HuH-7.5 (cell line): ENCODE data around the gene MT4.

Source experiments
- DNase-seq: peaks from one replicate; pipeline ENCODE4 v3.0.0; 2011; ENCODE audit warnings: low spot score

Gene MT4

DNA sequence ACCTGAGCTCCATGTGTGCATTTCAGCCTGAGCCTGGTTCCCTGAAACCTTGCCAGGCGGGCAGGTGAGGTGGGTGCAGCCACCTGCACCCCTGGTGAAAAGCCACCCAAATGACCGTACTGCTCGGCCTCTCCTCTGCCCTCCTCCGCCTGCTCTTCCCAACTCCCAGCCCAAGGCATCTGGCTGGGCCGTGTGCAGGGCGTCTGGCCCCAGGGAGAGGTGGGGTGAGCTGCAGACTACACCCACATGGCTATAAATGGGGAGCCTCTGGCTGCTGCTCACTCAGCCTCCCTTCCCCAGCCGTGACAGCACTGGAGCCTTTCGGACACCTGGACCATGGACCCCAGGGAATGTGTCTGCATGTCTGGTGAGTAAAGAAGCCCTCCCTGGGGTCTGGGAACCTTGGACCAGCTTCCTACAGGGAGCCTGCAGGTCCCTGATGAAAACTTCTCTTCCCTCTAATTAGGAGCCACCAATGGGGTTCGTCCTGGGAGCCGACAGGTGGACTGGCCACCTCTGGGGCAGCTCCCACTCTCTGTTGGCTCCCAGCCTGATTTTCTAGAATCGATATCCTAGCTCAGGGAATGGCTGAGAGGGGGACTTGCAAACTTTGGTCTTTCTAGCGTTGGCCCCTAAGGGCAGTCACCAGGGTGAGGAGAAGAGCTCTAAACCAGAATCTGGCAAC lies at the start of gene MT4:
Gene MT4 (plus strand): TSS at position 281 of the 685 bp plus-strand sequence. CDS start 56 bp downstream, at position 337.
- no peak for DNase-seq

DNA sequence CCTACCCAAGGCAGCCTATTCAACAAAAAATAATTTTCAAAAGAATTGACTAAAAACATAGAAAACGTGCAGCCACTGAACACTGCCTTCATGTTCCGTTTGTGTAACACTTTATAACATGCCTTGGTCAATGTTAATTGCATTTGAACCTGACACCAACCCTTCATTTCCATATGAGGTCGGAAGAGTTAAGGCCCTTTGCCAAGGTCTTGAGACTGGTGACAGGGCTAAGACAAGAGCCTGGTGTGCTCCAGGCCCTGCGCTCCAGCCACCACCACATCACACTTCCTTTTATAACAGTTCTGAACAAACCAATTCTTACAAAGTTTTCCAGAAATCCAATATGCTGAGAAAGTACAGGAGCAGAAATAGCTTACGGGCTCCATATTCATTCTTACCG lies 49.2 kb upstream of the MT4 start:
- no peak for DNase-seq

DNA sequence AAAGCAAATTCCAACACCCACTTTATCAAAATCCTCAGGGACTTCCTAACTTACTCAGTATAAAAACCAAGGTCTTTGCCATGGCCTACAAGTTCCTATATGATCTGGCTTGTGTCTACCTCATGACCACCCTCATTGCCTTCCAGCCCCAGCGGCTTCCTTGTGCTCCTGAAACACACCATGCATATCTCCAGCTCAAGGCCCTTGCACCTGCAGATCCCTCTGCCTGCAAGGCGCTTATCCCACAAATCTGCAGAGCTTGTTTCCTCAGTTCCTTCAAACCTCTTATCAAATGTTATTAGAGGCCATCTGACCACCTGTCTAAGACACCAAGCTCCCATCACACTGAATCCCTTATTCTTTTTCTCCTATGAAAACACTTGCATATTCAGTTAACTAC lies 47.7 kb upstream of the MT4 start:
- no peak for DNase-seq

DNA sequence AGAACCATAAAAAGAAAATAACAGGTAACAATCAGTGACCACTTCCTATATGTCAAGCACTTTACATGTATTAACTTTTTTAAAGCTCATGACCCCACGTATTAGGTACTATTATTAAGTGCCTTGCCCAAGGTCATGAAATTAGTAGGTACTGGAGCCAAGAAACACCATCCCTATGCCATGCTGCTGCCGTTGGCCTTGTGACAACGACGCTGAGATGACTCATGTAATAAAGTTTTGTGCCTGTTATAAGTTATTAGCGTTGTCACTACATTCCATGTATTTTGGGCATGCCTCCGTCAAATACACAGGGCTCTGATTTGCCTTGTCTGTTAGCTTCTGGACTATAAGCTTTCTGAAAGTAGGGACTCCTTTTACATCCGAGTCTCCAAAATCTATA lies 46.4 kb upstream of the MT4 start:
- DNase-seq: no peak

DNA sequence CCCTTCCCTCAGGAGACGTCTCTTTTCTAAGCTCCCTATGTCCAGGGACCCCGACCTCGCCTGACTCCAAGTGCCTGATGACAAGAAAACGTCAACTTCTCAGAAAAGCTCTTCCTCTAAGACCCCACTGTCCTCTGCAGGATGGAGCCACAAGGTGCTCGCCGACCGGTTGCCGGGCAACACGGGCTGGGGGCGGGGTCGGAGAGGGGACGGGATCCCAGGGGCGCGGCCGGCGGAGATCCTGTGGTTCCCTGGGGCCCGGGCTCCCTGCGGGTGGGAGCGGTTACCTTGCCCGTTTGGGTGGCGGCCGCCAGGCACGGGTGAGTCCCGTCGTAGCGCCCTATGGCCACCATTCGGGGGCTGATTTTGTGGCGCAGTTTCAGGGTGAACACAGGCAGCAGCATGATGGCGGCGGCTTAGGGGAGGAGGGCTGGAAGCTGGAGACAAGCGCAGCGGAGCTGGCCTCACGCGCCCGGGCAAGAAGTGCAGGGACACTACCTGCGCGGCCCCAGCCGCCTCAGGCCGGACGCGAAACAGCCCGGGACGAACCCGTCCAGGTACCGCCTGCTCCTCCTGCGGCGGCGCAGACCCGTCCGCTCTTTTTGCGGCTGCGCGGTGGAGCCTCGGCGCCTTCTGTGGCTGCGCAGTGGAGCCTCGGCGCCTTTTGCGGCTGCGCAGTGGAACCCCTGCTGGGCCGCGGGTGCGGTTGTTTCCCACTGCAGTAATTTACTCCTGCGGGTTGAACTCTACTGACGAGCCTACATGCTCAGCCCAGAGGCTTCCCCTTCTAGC lies 45.2 kb upstream of the MT4 start, which contains the start of gene BBS2:
Gene BBS2 (minus strand): TSS at position 566 of the 792 bp plus-strand sequence. CDS start 162 bp downstream, at position 404.
- DNase-seq: peak; percentile 79

DNA sequence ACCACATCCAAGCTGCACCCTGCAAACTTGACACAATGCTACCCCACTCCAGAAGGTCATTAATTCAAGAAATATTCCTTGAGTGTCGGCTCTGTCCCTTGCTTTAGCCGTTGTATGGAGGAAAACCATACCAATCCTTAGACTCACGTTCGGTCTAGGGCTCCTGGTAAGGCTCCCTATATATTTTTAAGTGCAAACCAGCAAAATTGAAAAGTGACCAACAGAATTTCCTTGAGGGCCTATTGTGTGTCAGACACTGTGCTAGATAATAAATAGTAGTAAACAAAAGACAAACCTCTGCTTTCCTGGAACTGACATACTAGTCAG lies 44.7 kb upstream of the MT4 start:
- DNase-seq: no peak

DNA sequence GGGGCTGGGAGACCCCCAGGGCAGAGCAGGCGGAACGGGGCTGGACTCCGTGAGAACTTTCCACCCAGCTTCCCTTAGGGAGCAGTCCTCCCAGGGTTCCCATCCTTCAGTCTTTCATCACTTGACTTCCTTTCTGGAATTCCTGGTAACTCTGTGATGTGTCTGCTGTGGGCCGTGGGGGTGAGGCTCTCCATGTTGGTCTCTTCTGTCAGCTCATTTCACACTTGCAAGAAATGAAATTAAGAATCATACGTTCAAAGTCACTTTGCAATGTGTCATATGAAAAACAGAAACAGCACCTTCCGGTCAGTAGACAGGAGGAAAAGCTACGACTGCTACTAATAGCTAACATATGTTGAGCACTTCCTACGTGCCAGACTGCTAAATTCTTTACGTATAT lies 39.6 kb upstream of the MT4 start:
- no peak for DNase-seq

DNA sequence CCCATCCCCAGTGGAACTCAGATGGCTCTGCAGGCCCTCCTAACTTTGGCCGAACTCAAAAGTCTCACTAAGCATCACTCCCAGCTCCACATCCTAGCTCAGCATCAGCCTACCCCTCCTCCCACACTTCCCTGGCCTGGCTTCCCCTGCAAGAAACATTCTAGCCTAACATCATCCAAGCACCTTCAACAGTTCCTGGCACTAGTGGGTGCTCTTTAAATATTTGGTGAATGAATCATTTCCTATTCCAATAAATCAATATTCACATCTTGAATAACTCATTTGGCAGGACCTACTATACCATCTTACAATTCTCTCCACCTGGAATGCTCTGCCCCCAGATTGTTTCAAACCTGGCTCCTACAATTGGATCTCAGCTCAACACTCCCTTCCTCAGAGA lies 34.0 kb upstream of the MT4 start:
- no peak for DNase-seq

DNA sequence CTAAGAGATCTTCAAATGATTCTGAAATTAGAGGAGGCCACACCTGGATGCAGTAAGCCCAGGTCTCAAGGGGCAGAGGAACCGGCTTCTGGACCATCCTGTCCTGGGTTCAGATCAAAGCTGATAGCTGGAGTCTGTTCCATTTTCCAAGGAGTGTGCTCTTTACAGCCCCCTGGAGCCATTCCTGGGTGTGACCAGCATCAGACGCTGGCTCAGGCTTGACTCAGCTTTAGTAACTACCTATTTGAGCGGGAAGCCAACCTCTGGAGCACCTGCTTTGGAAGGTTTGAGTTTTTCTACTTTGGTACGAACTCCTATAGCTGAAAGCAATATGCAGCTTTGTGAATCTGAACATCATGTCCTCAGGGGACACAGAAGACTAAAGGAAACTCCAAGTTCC lies 32.2 kb upstream of the MT4 start:
- DNase-seq: no peak

DNA sequence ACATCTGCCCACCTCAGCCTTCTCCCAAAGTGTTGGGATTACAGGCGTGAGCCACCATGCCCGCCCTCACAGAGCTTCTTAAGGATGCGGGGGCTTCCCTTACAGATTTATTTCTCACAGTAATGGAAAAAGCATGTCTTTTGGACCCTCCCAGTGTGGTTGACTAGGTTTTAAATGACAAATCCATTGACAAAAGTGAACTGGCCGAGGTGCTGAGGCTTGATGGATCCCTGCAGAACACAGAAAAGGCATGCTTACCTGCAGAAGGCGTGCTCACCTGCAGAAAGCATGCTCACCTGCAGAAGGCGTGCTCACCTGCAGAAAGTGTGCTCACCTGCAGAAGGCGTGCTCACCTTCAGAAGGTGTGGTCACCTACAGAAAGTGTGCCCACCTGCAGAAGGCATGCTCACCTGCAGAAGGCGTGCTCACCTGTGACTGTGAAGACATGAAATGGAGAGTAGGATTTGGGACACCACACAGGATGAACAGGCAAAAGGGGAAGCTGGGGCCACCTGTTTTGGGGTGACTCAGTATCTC lies 30.0 kb upstream of the MT4 start:
- no peak for DNase-seq

DNA sequence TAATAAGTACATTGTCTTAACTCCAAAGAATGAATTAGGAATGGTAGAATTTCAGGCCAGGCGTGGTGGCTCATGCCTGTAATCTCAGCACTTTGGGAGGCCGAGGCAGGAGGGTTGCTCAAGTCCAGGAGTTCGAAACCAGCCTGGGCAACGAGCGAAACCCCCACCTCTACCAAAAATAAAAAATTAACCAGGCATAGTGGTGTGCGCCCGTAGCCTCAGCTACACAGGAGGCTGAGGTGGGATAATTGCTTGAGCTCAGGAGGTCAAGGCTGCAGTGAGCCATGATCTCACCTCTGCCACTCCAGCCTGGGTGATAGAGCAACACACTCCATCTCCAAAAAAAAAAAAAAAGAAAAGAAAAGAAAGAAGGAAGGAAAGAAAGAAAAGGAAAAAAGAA lies 26.5 kb upstream of the MT4 start:
- DNase-seq: no peak

DNA sequence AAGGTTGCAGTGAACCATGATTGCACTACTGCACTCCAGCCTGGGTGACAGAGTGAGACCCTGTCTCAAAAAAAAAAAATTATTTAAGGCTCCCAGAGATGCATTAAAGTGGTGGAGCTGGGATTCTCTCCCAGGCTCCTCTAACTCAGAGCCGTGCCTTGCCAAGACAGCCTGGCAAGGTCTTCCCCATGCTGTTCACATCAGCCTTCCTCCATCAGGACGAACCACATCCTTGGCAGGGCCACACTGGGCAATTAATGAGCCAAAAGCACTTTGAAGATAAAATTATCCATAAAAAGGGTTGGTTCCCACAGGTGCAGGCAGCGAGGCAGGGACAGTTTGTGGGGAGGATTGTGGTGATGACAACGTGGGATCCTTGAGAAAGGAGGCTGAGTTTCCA lies 25.2 kb upstream of the MT4 start:
- no peak for DNase-seq

DNA sequence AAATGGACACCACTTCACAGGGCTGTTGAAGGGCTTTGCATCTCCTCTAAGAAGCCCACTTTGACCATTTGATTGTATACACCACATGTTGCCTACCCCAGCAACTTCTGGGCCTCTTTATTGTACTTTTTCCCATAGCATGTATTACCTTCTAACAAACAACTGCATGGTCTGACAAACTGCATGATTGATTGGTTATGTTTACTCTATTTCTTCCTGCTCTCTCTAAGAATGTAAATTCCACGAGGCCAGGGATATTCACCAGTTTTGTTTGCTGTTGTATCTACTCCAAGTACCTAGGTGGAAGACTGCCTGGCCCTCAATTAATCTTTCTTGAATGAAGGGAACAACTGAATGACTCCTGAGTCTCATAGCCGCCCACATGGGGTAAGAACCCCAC lies 22.8 kb upstream of the MT4 start:
- no peak for DNase-seq

DNA sequence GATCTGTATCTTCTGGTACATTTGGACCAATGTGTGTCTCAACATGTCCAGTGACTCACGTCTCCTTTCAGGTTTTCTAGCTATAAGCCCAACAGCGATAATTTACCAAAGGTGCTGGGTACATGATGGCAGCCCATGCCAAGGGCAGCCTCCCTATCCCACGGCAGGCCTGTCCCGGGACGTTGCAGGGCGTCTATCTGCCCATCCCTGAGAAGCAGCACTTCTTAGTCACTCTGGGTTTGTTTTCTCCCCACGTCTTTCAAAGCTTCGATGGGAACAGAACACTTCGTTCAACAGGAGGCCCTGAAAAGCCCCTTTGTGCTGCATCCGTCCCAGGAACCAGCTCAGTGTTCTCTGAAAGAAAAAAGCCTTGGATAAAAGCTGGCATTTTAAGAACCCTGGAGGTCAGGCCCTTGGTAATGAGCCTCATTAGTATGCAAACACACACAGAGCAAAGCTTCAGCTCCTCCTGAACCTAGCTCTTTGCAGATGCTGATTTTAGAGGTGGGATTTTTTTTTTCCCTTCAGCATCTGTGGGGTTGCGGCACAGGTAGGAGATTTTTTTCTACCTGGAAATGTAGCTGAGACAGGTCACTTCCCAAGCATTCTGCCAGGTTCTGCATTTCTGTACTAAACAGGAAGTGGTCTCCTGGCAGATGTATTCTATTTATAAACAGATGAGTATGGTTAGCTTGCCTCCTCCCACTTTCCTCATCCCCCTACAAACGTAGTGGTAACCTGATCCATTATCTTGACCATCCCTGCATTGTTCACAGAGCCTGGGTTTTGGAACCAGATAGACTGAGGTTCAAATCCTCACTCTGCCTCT lies 17.5 kb upstream of the MT4 start:
- no peak for DNase-seq

DNA sequence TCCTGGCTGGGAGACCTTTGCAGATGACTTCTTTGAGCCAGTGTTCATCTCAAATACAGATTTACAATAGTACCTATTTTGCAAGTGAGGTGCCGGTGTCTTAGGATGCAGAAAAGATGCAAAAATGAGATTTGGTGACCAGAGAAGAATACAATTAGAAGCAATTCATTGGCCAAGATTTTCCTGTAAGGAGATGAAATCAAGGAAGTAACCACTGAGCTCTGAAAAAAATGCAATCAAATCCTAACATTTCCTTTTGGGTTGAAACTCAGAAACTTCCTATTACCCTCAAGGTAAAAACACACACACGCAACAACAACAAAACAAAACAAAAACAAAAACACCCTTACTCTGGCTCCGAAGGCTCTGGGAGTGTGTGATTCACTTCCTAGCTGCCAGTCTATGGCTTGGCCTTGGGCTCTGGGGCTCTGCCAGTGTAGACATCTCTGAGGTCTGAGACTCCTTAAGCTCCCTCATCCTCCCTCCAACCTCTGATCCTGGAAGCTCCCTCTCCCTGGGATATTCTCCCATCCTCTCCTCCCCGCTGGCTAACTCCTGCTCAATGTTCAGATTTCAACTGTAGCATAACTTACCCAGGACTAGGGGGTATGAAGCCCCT lies 16.8 kb upstream of the MT4 start:
- no peak for DNase-seq

DNA sequence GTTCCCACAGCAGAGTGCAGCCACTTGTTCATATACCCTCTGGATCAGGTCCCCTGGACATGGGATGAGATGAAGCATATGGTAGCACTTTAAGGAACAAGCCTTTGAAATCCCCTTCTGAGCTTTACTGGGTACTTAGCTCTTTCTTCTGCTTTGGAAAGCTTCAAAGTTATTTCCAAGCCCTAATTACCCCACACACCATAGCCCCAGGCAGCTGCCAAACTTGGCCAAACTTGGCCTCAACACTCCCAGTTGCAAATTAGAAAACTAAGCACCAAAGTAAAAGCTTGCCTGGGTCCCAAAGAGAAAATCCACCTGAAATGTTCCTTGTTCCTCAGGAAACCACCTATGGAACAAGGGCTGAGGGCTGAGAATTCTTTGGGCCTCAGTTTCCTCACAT lies 15.7 kb upstream of the MT4 start:
- no peak for DNase-seq

DNA sequence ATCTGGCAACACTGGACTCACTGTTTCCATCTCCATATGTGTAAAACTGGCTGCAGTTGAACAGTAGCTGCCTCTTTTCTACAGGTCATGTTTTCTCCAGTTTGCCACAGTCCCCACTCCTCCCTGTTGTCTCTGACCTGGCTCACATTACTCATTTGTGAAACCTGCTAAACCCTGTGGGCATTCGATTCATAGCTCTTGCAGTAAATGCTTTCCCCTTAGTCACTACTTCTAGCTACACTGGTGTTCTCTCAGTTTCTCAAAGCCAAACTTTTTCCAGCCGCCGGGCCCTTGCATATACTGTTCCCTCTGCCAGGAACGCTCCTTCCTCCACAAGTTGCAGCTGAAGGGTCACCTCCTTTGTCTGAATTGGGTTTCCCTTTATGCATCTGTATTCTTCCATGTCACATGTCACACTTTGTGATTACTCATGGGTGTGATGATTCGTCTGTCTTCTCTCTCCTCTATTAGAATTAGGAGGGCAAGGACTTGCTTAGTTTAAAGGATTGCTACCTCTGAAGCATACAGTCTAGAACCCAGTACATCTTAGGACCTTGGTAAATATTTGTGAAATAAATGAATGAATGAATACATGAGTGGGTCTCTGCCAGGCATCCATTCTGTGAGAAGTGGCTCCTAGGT lies 15.0 kb upstream of the MT4 start:
- no peak for DNase-seq

DNA sequence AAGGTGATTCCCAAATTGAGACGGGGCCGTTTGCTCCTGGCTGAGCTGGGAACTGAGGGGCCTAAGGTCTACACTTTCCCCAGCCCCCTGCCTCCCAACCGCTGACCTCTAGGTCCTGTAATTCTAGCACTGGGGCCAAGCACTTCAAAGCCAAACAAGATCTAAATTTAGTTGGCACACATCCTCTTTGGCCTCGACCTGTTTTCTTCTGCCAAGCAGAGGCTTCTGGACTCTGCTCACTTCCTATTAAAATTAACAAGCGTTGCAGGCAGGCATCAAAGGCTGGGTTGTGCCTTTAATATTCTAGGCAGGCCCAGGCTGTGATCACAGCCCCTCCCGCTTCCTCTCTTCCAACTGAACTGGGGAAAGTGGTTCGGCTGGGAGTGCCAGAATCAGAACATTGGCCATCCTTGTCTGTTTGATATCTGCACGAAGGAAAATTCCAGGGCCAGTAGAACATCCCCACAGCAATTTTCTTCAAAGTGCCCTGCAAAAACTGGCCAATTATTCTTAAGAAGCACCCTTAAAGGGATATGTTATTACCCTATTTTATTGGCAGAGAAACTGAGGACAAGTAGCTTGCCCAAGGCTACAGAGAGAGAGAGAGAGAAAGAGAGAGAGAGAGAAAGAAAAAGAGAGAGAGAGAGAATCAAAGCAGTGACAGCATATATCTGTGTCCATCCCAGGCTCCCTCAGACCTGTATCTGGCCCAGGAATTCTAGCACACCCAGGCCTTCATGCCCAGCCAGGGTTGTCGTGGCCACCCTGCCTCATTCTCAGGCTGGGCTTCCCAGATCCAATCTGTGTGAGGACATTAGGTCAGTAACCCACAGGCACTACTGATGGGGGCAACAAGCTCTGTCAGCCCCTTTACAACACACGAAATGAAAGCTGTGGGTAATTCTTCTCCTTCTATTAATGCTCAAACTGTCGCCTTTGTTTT lies 12.8 kb upstream of the MT4 start:
- no peak for DNase-seq

DNA sequence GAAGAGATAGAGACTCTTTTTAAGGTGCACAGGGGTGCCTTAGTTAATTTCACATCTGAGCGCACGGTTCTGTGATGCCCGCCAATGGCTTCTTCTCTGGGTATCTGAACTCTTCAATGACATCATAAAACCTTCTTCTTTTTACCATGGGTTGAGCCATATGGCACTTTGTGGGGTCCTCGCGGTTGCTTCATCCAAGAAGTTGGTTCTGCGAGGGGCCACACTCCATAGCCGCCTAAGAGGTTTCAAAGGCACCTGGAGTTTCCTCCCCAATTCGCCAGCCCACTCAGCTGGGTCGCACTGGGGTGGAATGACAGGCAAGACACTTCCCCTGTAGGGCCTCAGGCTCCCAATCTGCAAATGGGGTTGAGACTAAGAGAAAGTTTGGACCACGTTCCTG lies 10.4 kb upstream of the MT4 start:
- no peak for DNase-seq

DNA sequence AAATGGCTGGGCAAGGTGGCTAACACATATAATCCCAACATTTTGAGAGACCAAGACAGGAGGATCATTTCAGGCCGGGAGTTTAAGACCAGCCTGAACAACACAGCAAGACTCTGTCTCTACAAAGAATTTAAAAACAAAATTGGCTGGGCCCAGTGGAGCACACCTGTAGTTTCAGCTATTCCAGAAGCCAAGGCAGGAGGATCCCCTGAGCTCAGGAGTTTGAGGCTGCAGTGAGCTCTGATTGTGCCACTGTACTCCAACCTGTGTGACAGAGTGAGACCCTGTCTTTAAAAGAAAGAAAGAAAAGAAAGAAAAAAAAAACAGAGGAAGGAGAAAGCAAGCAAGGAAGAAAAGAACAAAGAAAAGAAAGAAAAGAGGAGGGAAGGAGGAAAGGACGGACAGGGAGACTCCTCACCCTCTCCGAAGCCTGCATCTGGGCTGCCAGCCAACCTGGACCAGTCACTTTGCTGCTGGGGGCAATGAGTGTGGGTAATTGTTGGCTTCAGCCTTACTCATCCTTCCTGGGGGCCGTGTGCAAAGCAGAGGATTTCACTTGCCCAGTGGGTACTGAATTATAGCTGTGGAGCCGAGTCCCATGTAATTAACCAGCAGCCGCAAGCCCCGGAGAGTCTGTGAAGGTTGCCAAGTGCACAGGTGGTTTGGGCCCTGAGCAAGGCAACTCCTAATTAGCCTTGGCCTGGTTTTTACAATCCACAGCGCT lies 6.7 kb upstream of the MT4 start:
- DNase-seq: no peak
